IPS-NIHi7 (cell line): ENCODE data around the gene DKKL1.
"Not testable (repeated sequence)": the region's sequence is repeated elsewhere in the genome, so short reads cannot be mapped to it uniquely, and the experiment has no call there.

Source experiments
- DNase-seq: peaks from one replicate; pipeline ENCODE4 v3.0.0; 2012; ENCODE audit warnings: mixed read lengths; ENCODE audit errors: extremely low spot score

The DKKL1 gene

GRCh38 chr19:49362048-49362928 lies 1.4 kb upstream of the DKKL1 start, which contains the start of gene TEAD2:
TSS of gene TEAD2 (minus strand) at chr19:49362416. CDS start at chr19:49360075, 2,341 bp downstream.
- peak; percentile 84 for DNase-seq

GRCh38 chr19:49362929-49363267 lies 779 bp upstream of the DKKL1 start:
- DNase-seq, result no peak

- no peak for DNase-seq
Observed at GRCh38 chr19:49364083-49364737, 533 bp downstream of the DKKL1 start.

- no peak for DNase-seq
Observed at GRCh38 chr19:49366110-49366509, 2.4 kb downstream of the DKKL1 start.

- no peak for DNase-seq
Observed at GRCh38 chr19:49368711-49369358, 5.2 kb downstream of the DKKL1 start.

GRCh38 chr19:49371184-49371583 lies 7.5 kb downstream of the DKKL1 start:
- no peak for DNase-seq

- DNase-seq, result not testable (repeated sequence)
Observed at GRCh38 chr19:49373174-49373573, 9.5 kb downstream of the DKKL1 start.

GRCh38 chr19:49374665-49375434 lies 11.2 kb downstream of the DKKL1 start:
- no peak for DNase-seq

GRCh38 chr19:49378512-49378911 lies 14.8 kb downstream of the DKKL1 start:
- DNase-seq, result no peak

- DNase-seq, result no peak
Observed at GRCh38 chr19:49380391-49380790, 16.7 kb downstream of the DKKL1 start.

GRCh38 chr19:49382639-49383038 lies 19.0 kb downstream of the DKKL1 start:
- DNase-seq, result no peak

GRCh38 chr19:49383599-49383998 lies 19.9 kb downstream of the DKKL1 start:
- DNase-seq, result no peak

- no peak for DNase-seq
Observed at GRCh38 chr19:49387936-49388372, 24.3 kb downstream of the DKKL1 start, which contains the start of gene KASH5. TSS of gene KASH5 (plus strand) at chr19:49388249. CDS start at chr19:49390884, 2,635 bp downstream.

- no peak for DNase-seq
Observed at GRCh38 chr19:49389406-49389805, 25.7 kb downstream of the DKKL1 start.

- no peak for DNase-seq
Observed at GRCh38 chr19:49390131-49390928, 26.7 kb downstream of the DKKL1 start.

GRCh38 chr19:49390929-49391359 lies 27.3 kb downstream of the DKKL1 start:
- no peak for DNase-seq

GRCh38 chr19:49391581-49392399 lies 28.1 kb downstream of the DKKL1 start:
- DNase-seq, result peak; percentile 94

GRCh38 chr19:49393881-49394280 lies 30.2 kb downstream of the DKKL1 start:
- no peak for DNase-seq

- no peak for DNase-seq
Observed at GRCh38 chr19:49395581-49396407, 32.1 kb downstream of the DKKL1 start.
